Measurements from ENCODE around the gene HDAC2.

The HDAC2 gene

GRCh38 chr6:113959235-113959634 is 11.7 kb downstream of the HDAC2 start:
- DNase-seq (ENCODE audit: low spot score) = no peak
- TF ChIP-seq CTCF (IDR thresholded peaks at IDR 0.05; ENCODE audit: borderline replicate concordance, control extremely low read depth, extremely low read depth, insufficient read depth, missing control alignments) = no peak
- in situ Hi-C loops (cut with MboI; ENCODE audit: low sequenced_read_pairs, unreplicated experiment) = no loop called here

GRCh38 chr6:113954653-113955052 is 16.3 kb downstream of the HDAC2 start:
- no peak for TF ChIP-seq CTCF (IDR thresholded peaks at IDR 0.05; ENCODE audit: borderline replicate concordance, control extremely low read depth, extremely low read depth, insufficient read depth, missing control alignments)
- DNase-seq (ENCODE audit: low spot score) = no peak

GRCh38 chr6:113953346-113953745 is 17.6 kb downstream of the HDAC2 start:
- in situ Hi-C loops (cut with MboI; ENCODE audit: low sequenced_read_pairs, unreplicated experiment) = no loop called here
- no peak for DNase-seq (ENCODE audit: low spot score)
- TF ChIP-seq CTCF (IDR thresholded peaks at IDR 0.05; ENCODE audit: borderline replicate concordance, control extremely low read depth, extremely low read depth, insufficient read depth, missing control alignments) = no peak

More at GRCh38 chr6:113954653-113955052, 16.3 kb downstream of the HDAC2 start:
- in situ Hi-C loops (cut with MboI; ENCODE audit: low sequenced_read_pairs, unreplicated experiment) = no loop called here

GRCh38 chr6:113949499-113949898 is 21.4 kb downstream of the HDAC2 start:
- no peak for DNase-seq (ENCODE audit: low spot score)
- no peak for TF ChIP-seq CTCF (IDR thresholded peaks at IDR 0.05; ENCODE audit: borderline replicate concordance, control extremely low read depth, extremely low read depth, insufficient read depth, missing control alignments)
- in situ Hi-C loops (cut with MboI; ENCODE audit: low sequenced_read_pairs, unreplicated experiment) = no loop called here

GRCh38 chr6:113944701-113945100 is 26.2 kb downstream of the HDAC2 start:
- DNase-seq (ENCODE audit: low spot score) = no peak
- no peak for TF ChIP-seq CTCF (IDR thresholded peaks at IDR 0.05; ENCODE audit: borderline replicate concordance, control extremely low read depth, extremely low read depth, insufficient read depth, missing control alignments)
- in situ Hi-C loops (cut with MboI; ENCODE audit: low sequenced_read_pairs, unreplicated experiment) = no loop called here

- in situ Hi-C loops (cut with MboI; ENCODE audit: low sequenced_read_pairs, unreplicated experiment) = no loop called here
- DNase-seq (ENCODE audit: low spot score) = no peak
- TF ChIP-seq CTCF (IDR thresholded peaks at IDR 0.05; ENCODE audit: borderline replicate concordance, control extremely low read depth, extremely low read depth, insufficient read depth, missing control alignments) = no peak
Observed at GRCh38 chr6:113939825-113940224, 31.1 kb downstream of the HDAC2 start.

All from GM13976 (cell line).